Parietal lobe (tissue), 1 donor: Measurements from ENCODE around the gene ZMYM2. TPM values are rescaled to one million over a fixed set of nuclear protein-coding genes. Genes with fewer than 3 reads are reported as not detected.

Experiments used
- total RNA-seq: library from RNA; depleted of rRNA; stranded (reverse); fragments of >200 nt; gene quantifications from one replicate; pipeline ENCODE4 v1.2.3, GENCODE V29; 2014

ZMYM2 gene
- 228 TPM for total RNA-seq

DNA sequence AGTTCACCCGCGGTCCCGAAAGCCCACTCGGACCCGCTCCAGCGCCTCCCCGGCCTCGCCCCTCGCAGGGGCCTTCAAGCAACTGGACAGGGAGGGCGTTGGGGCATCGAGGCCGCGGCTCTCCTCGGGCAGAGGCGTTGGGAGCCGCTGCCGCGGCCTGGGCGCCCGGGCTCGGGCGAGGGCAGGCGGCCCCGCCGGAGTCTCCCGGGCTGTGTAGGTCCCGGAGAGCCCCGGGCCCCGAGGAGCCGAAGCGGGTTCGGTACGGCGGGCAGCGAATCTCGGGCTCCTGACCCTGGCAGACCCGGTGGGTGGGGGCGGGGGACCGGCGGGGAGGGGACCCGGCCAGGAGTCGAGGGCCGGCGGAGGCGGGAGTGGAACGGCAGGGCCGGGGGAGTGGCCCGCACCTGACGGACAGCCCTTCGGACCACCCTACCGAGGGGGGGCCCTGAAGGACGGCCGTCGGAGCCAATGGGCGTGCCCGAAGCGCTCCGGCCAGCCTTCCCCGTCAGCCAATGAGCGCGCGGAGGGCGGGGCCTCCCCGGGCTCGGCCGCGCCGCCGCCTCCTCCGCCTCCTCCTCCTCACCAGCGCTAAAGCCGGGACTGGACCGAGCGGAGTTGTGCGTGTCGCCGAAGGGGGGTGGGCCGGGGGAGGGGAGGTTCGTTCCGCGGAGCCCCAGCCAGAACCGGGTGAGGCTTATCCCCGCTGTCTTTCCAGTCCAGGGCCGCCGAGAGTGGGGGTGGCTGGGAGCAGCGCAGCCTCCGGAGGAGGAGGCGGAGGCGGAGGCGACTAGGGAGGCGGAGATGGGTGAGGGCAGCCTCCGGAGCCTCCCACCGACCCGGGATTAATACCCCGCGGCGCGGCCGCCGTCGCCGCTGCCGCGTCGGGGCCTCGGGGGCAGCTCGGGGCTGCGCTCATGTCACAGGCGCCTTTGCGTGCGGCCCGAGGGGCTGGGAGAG, at the start of gene ZMYM2:
ZMYM2 (plus strand) TSS at position 573 of the 957 bp plus-strand sequence. CDS start 34,346 bp downstream, outside the sequence.

Other genes starting within 250 kb of the ZMYM2 start
- gene PSPC1, start 175.8 kb upstream of the ZMYM2 start, total RNA-seq: 165 TPM
- 46.0 TPM for gene ZMYM5, start 95.1 kb upstream of the ZMYM2 start, total RNA-seq
- gene GJA3, start 202.3 kb downstream of the ZMYM2 start, total RNA-seq: not detected
- gene GJB2, start 234.2 kb downstream of the ZMYM2 start, total RNA-seq: 0.63 TPM